Measurements from ENCODE around the gene ACY1. TPM values are rescaled to one million over a fixed set of nuclear protein-coding genes. Genes with fewer than 3 reads are reported as not detected.
"Not testable (repeated sequence)": the region's sequence is repeated elsewhere in the genome, so short reads cannot be mapped to it uniquely, and the experiment has no call there.

Gene ACY1
- polyA plus RNA-seq, 1 donor = 269 TPM

DNA sequence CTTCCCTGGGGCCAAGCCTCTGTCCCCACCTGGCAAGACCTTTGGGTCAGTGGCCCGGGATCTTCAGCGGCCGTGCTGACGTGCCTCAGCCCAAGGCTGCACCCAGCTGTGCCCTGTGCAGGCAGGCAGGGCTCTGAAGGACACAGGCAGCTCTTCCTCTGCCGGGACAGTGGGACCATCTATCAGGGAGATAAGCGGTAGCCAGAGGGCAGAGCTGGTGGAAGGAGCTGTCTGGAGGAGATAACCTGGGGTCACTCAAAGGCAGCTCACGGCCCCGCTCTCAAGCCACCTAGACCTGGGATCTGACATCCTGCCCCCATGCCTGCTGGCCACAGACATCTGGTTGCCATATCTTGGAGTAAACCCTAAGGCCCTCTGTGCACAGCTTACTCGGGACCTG lies 45.7 kb downstream of the ACY1 start:
- no peak for DNase-seq
- H3K27ac ChIP-seq (ENCODE audit: low read length) = no peak overlapping the region
- no peaks in the 10 kb centered on the region for H3K27me3 ChIP-seq (ENCODE audit: control insufficient read depth, insufficient read depth, low read length)
- no CpG with 5 or more reads among the region's 9 CpGs for WGBS (ENCODE audit: insufficient coverage, low lambda C conversion rate)
- no peak overlapping the region for H3K4me3 ChIP-seq (ENCODE audit: low read length)
- H3K4me1 ChIP-seq (ENCODE audit: control insufficient read depth, insufficient read depth, low read length) = peaks cover 9% of the 10 kb centered on the region
- no peaks in the 10 kb centered on the region for H3K9me3 ChIP-seq (ENCODE audit: control insufficient read depth, low read depth, low read length)
- H3K36me3 ChIP-seq (ENCODE audit: control insufficient read depth, insufficient read depth, low read length) = no peaks in the 10 kb centered on the region

DNA sequence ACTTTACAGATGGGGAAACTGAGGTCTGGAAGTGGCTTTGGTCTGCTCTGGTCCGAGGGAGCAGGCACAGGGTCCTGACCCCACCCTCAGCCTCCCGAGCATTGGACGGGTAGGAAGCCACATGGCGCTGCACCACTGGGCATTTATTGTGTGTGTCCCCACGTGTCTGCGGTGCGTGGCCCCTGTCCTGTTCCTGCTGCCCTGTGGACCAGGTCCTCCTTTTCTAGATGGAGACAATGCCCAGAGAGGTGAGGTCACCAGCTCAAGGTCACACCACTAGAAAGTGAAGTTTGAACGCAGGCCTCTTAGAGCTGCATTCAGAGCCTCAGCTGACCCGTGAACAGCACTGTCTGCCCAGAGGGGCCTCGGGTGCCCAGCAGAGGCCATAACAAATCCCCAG lies 46.2 kb downstream of the ACY1 start:
- Histone ChIP-seq H3K4me1 (ENCODE audit: control insufficient read depth, insufficient read depth, low read length) (peaks cover 14% of the 10 kb centered on the region), H3K4me3 (ENCODE audit: low read length) (no peak overlapping the region), H3K9me3 (ENCODE audit: control insufficient read depth, low read depth, low read length) (no peaks in the 10 kb centered on the region), H3K36me3 (ENCODE audit: control insufficient read depth, insufficient read depth, low read length) (no peaks in the 10 kb centered on the region), H3K27ac (ENCODE audit: low read length) (no peak overlapping the region), H3K27me3 (ENCODE audit: control insufficient read depth, insufficient read depth, low read length) (no peaks in the 10 kb centered on the region)
- WGBS (ENCODE audit: insufficient coverage, low lambda C conversion rate) = no CpG with 5 or more reads among the region's 10 CpGs
- no peak for DNase-seq

- DNase-seq = no peak
- H3K9me3 ChIP-seq (ENCODE audit: control insufficient read depth, low read depth, low read length) = no peaks in the 10 kb centered on the region
- no peak overlapping the region for H3K4me3 ChIP-seq (ENCODE audit: low read length)
- H3K27me3 ChIP-seq (ENCODE audit: control insufficient read depth, insufficient read depth, low read length) = no peaks in the 10 kb centered on the region
- H3K4me1 ChIP-seq (ENCODE audit: control insufficient read depth, insufficient read depth, low read length) = peaks cover 19% of the 10 kb centered on the region
- no CpG with 5 or more reads among the region's 11 CpGs for WGBS (ENCODE audit: insufficient coverage, low lambda C conversion rate)
- no peak overlapping the region for H3K27ac ChIP-seq (ENCODE audit: low read length)
- H3K36me3 ChIP-seq (ENCODE audit: control insufficient read depth, insufficient read depth, low read length) = no peaks in the 10 kb centered on the region
Measured at GRCh38 chr3:52030714-52031310, 47.5 kb downstream of the ACY1 start.

- H3K27ac ChIP-seq (ENCODE audit: low read length) = no peak overlapping the region
- peaks cover 19% of the 10 kb centered on the region for H3K4me1 ChIP-seq (ENCODE audit: control insufficient read depth, insufficient read depth, low read length)
- H3K36me3 ChIP-seq (ENCODE audit: control insufficient read depth, insufficient read depth, low read length) = no peaks in the 10 kb centered on the region
- 90% methylated on average over 2 of the region's 10 CpGs for WGBS (ENCODE audit: insufficient coverage, low lambda C conversion rate)
- no peaks in the 10 kb centered on the region for H3K9me3 ChIP-seq (ENCODE audit: control insufficient read depth, low read depth, low read length)
- no peak for DNase-seq
- H3K27me3 ChIP-seq (ENCODE audit: control insufficient read depth, insufficient read depth, low read length) = no peaks in the 10 kb centered on the region
- H3K4me3 ChIP-seq (ENCODE audit: low read length) = no peak overlapping the region
Measured at GRCh38 chr3:52031896-52032295, 48.6 kb downstream of the ACY1 start.

GRCh38 chr3:52032702-52033408 lies 49.5 kb downstream of the ACY1 start:
- H3K27ac ChIP-seq (ENCODE audit: low read length) = no peak overlapping the region
- H3K9me3 ChIP-seq (ENCODE audit: control insufficient read depth, low read depth, low read length) = no peaks in the 10 kb centered on the region
- H3K4me1 ChIP-seq (ENCODE audit: control insufficient read depth, insufficient read depth, low read length) = peaks cover 19% of the 10 kb centered on the region
- no peak overlapping the region for H3K4me3 ChIP-seq (ENCODE audit: low read length)
- no peak for DNase-seq
- no peaks in the 10 kb centered on the region for H3K27me3 ChIP-seq (ENCODE audit: control insufficient read depth, insufficient read depth, low read length)
- H3K36me3 ChIP-seq (ENCODE audit: control insufficient read depth, insufficient read depth, low read length) = no peaks in the 10 kb centered on the region
- no CpG with 5 or more reads among the region's 11 CpGs for WGBS (ENCODE audit: insufficient coverage, low lambda C conversion rate)

GRCh38 chr3:52033748-52034147 lies 50.4 kb downstream of the ACY1 start:
- no CpG with 5 or more reads among the region's 6 CpGs for WGBS (ENCODE audit: insufficient coverage, low lambda C conversion rate)

DNA sequence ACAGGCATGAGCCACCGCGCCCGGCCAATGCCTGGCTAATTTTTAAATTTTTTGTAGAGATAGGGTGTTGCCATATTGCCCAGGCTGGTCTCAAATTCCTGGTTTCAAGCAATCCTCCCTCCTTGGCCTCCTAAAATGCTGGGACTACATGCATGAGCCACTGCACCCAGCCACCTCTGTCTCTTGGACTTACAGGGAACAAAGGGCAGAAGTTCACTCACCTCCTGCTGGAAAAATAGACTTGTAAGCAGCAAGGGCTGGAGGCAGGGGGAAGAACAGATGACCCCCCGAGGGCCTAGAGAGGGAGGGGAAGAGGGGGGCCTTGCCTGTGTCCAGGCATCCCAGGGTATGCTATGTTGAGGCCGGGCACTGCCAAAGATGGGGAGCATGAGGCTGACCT lies 50.9 kb downstream of the ACY1 start:
- no peak overlapping the region for H3K4me3 ChIP-seq (ENCODE audit: low read length)
- no CpG with 5 or more reads among the region's 5 CpGs for WGBS (ENCODE audit: insufficient coverage, low lambda C conversion rate)
- peak in 1 of 2 donors; percentile 36 for DNase-seq
- no peaks in the 10 kb centered on the region for H3K9me3 ChIP-seq (ENCODE audit: control insufficient read depth, low read depth, low read length)
- no peaks in the 10 kb centered on the region for H3K36me3 ChIP-seq (ENCODE audit: control insufficient read depth, insufficient read depth, low read length)
- H3K27me3 ChIP-seq (ENCODE audit: control insufficient read depth, insufficient read depth, low read length) = peaks cover 2% of the 10 kb centered on the region
- peak overlapping the region; percentile 39 for H3K27ac ChIP-seq (ENCODE audit: low read length)
- H3K4me1 ChIP-seq (ENCODE audit: control insufficient read depth, insufficient read depth, low read length) = peaks cover 19% of the 10 kb centered on the region

More at GRCh38 chr3:52033748-52034147, 50.4 kb downstream of the ACY1 start:
- DNase-seq = peak in 1 of 2 donors; percentile 51
- H3K36me3 ChIP-seq (ENCODE audit: control insufficient read depth, insufficient read depth, low read length); H3K9me3 ChIP-seq (ENCODE audit: control insufficient read depth, low read depth, low read length); H3K27me3 ChIP-seq (ENCODE audit: control insufficient read depth, insufficient read depth, low read length); H3K4me3 ChIP-seq (ENCODE audit: low read length): not testable (repeated sequence)
- peak overlapping the region; percentile 39 for H3K27ac ChIP-seq (ENCODE audit: low read length)
- H3K4me1 ChIP-seq (ENCODE audit: control insufficient read depth, insufficient read depth, low read length) = peaks cover 19% of the 10 kb centered on the region

- Histone ChIP-seq H3K4me3 (ENCODE audit: low read length) (no peak overlapping the region), H3K27ac (ENCODE audit: low read length) (peak overlapping the region; percentile 39), H3K36me3 (ENCODE audit: control insufficient read depth, insufficient read depth, low read length) (no peaks in the 10 kb centered on the region), H3K27me3 (ENCODE audit: control insufficient read depth, insufficient read depth, low read length) (peaks cover 7% of the 10 kb centered on the region), H3K9me3 (ENCODE audit: control insufficient read depth, low read depth, low read length) (no peaks in the 10 kb centered on the region), H3K4me1 (ENCODE audit: control insufficient read depth, insufficient read depth, low read length) (peaks cover 19% of the 10 kb centered on the region)
- WGBS (ENCODE audit: insufficient coverage, low lambda C conversion rate) = no CpG with 5 or more reads among the region's 3 CpGs
- no peak for DNase-seq
Measured at GRCh38 chr3:52034651-52035050, 51.3 kb downstream of the ACY1 start.

DNA sequence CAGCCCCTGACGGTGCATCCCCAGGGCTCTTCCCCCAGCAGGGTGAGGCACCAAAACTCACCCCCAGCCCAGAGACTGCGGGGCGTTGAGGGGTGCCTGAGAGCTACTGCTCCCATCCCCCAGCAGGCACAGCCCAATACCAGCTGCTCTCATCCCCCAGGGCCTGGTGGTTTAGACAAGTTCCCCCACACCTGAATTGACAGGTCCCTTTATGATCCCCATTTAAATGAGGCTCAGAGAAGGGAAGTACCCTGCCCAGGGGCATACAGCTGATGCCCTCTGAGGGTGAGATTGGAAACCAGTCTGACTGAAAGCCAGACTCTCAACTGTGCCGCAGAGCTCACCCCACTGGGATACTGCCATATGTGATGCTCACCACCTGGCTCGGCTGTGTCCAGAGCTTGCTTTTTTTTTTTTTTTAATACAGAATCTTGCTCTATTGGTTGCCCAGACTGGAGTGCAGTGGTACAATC lies 52.9 kb downstream of the ACY1 start:
- H3K27me3 ChIP-seq (ENCODE audit: control insufficient read depth, insufficient read depth, low read length) = peaks cover 13% of the 10 kb centered on the region
- H3K9me3 ChIP-seq (ENCODE audit: control insufficient read depth, low read depth, low read length) = no peaks in the 10 kb centered on the region
- no CpG with 5 or more reads among the region's 5 CpGs for WGBS (ENCODE audit: insufficient coverage, low lambda C conversion rate)
- no peak overlapping the region for H3K27ac ChIP-seq (ENCODE audit: low read length)
- peaks cover 19% of the 10 kb centered on the region for H3K4me1 ChIP-seq (ENCODE audit: control insufficient read depth, insufficient read depth, low read length)
- H3K4me3 ChIP-seq (ENCODE audit: low read length) = no peak overlapping the region
- no peaks in the 10 kb centered on the region for H3K36me3 ChIP-seq (ENCODE audit: control insufficient read depth, insufficient read depth, low read length)
- DNase-seq = no peak

- Histone ChIP-seq H3K4me1 (ENCODE audit: control insufficient read depth, insufficient read depth, low read length) (peaks cover 19% of the 10 kb centered on the region), H3K4me3 (ENCODE audit: low read length) (no peak overlapping the region), H3K9me3 (ENCODE audit: control insufficient read depth, low read depth, low read length) (no peaks in the 10 kb centered on the region), H3K36me3 (ENCODE audit: control insufficient read depth, insufficient read depth, low read length) (no peaks in the 10 kb centered on the region), H3K27me3 (ENCODE audit: control insufficient read depth, insufficient read depth, low read length) (peaks cover 13% of the 10 kb centered on the region), H3K27ac (ENCODE audit: low read length) (no peak overlapping the region)
- DNase-seq = no peak
- no CpG with 5 or more reads among the region's 5 CpGs for WGBS (ENCODE audit: insufficient coverage, low lambda C conversion rate)
Measured at GRCh38 chr3:52036829-52037228, 53.5 kb downstream of the ACY1 start.

- DNase-seq = no peak
- peaks cover 19% of the 10 kb centered on the region for H3K4me1 ChIP-seq (ENCODE audit: control insufficient read depth, insufficient read depth, low read length)
- no CpG with 5 or more reads among the region's 4 CpGs for WGBS (ENCODE audit: insufficient coverage, low lambda C conversion rate)
- peaks cover 13% of the 10 kb centered on the region for H3K27me3 ChIP-seq (ENCODE audit: control insufficient read depth, insufficient read depth, low read length)
- H3K4me3 ChIP-seq (ENCODE audit: low read length) = no peak overlapping the region
- no peaks in the 10 kb centered on the region for H3K9me3 ChIP-seq (ENCODE audit: control insufficient read depth, low read depth, low read length)
- no peak overlapping the region for H3K27ac ChIP-seq (ENCODE audit: low read length)
- H3K36me3 ChIP-seq (ENCODE audit: control insufficient read depth, insufficient read depth, low read length) = no peaks in the 10 kb centered on the region
Measured at GRCh38 chr3:52037291-52037690, 54.0 kb downstream of the ACY1 start.

All from large intestine (tissue), 3 donors.